Prostate gland (tissue), 2 donors: ENCODE results near the gene SULF2. TPM values are rescaled to one million over a fixed set of nuclear protein-coding genes. Genes with fewer than 3 reads are reported as not detected.

Source experiments
- DNase-seq: peaks from one replicate; pipeline ENCODE4 v3.0.0-alpha.2; 2019; ENCODE audit warnings: low spot score
- H3K27ac ChIP-seq, 2 donors: fragments of 200-600 bp; sonication (generic); 2 replicates each; pipeline ENCODE4 v1.5.1; 2017 to 2019
- H3K27me3 ChIP-seq: fragments of 200-600 bp; sonication (generic); replicated peaks from 2 replicates; pipeline ENCODE4 v1.5.1; 2019; ENCODE audit not compliant: insufficient read depth
- H3K36me3 ChIP-seq, 2 donors: fragments of 200-600 bp; sonication (generic); 1 replicate in 1 of 2; 2 replicates in 1 of 2; pipeline versions ENCODE4 v1.5.1 to v1.8.1; 2017 to 2019
- H3K4me1 ChIP-seq: fragments of 200-600 bp; sonication (generic); replicated peaks from 2 replicates; pipeline ENCODE4 v1.5.1; 2019
- H3K4me3 ChIP-seq, 2 donors: fragments of 200-600 bp; sonication (generic); 2 replicates each; pipeline ENCODE4 v1.5.1; 2017 to 2019
- H3K9me3 ChIP-seq: fragments of 200-600 bp; sonication (generic); 2 replicates; pipeline ENCODE4 v1.5.1; 2017
- CTCF ChIP-seq, 4 experiments: fragments of 200-600 bp in 2 of 4; fragments of 450-650 bp in 2 of 4; sonication (generic) in 2 of 4; IDR thresholded peaks; 1 replicate in 3 of 4; 2 replicates in 1 of 4; pipeline ENCODE4 v1.5.1; 2016 to 2019; ENCODE audit warnings: antibody characterized with exemption in 4 of 4, mild to moderate bottlenecking in 2 of 4, moderate library complexity in 2 of 4
- POLR2A ChIP-seq: fragments of 450-650 bp; IDR thresholded peaks from one replicate; pipeline ENCODE4 v1.6.1; 2016; ENCODE audit warnings: antibody characterized with exemption, mild to moderate bottlenecking
- POLR2AphosphoS5 ChIP-seq: sonication (generic); formaldehyde crosslinking; IDR thresholded peaks from one replicate; pipeline ENCODE4 v1.6.1; 2017; ENCODE audit warnings: antibody characterized with exemption
- WGBS: methylation state at CpG from one replicate; pipeline ENCODE4 v1.1.5; 2018; 5-methylcytosine and 5-hydroxymethylcytosine counted together
- intact Hi-C: fragments of 100-400 bp; cut with DNase I; formaldehyde crosslinking; loops from one replicate; pipeline ENCODE4 v1.14.2; 2022
- total RNA-seq, 2 donors: library from RNA; depleted of rRNA; stranded (reverse); fragments of >200 nt; gene quantifications; one replicate each; pipeline ENCODE4 v1.1.0, GENCODE V29; 2016

Gene SULF2
- total RNA-seq, 2 donors from 2014 or later, result 43.6 to 82.0 TPM

GRCh38 chr20:47754946-47755652 lies 30.2 kb downstream of the SULF2 start:
- H3K4me3 ChIP-seq, result no peak overlapping the region
- H3K27ac ChIP-seq, result no peak overlapping the region
- H3K9me3 ChIP-seq, result no peaks in the 10 kb centered on the region
- TF ChIP-seq POLR2AphosphoS5, result no peak
- H3K36me3 ChIP-seq, result no peaks in the 10 kb centered on the region
- no peak for DNase-seq
- no peaks in the 10 kb centered on the region for H3K27me3 ChIP-seq
- 87% methylated on average over 10 of the region's 10 CpGs for WGBS
- H3K4me1 ChIP-seq, result no peaks in the 10 kb centered on the region
- intact Hi-C loops, result no loop called here

- WGBS, result 89% methylated on average over 2 of the region's 2 CpGs
- no peak for TF ChIP-seq POLR2AphosphoS5
- TF ChIP-seq CTCF (IDR thresholded peaks at IDR 0.05), result no peak
- TF ChIP-seq POLR2A, result no peak
- no peaks in the 10 kb centered on the region for H3K4me1 ChIP-seq
- no peaks in the 10 kb centered on the region for H3K27me3 ChIP-seq
- H3K9me3 ChIP-seq, result no peaks in the 10 kb centered on the region
- DNase-seq, result no peak
- no peak overlapping the region for H3K27ac ChIP-seq
- no peak overlapping the region for H3K4me3 ChIP-seq
- no peaks in the 10 kb centered on the region for H3K36me3 ChIP-seq
- intact Hi-C loops, result no loop called here
These were observed 30.9 kb downstream of the SULF2 start for GRCh38 chr20:47754388-47754715.

- intact Hi-C loops, result no loop called here
- TF ChIP-seq CTCF (IDR thresholded peaks at IDR 0.05) (no peak), POLR2A (no peak), POLR2AphosphoS5 (no peak)
- WGBS, result 89% methylated on average over 14 of the region's 14 CpGs
These were observed 31.5 kb downstream of the SULF2 start for GRCh38 chr20:47753576-47754387.

GRCh38 chr20:47751449-47751848 lies 33.8 kb downstream of the SULF2 start:
- Histone ChIP-seq H3K4me1 (no peaks in the 10 kb centered on the region), H3K36me3 (no peaks in the 10 kb centered on the region), H3K27ac (no peak overlapping the region), H3K27me3 (no peaks in the 10 kb centered on the region), H3K9me3 (no peaks in the 10 kb centered on the region), H3K4me3 (no peak overlapping the region)
- WGBS, result 92% methylated on average over 5 of the region's 5 CpGs
- TF ChIP-seq CTCF (IDR thresholded peaks at IDR 0.05) (no peak), POLR2AphosphoS5 (no peak), POLR2A (no peak)
- intact Hi-C loops, result no loop called here
- DNase-seq, result no peak

More at GRCh38 chr20:47753576-47754387, 31.5 kb downstream of the SULF2 start:
- no peak overlapping the region for H3K4me3 ChIP-seq
- H3K4me1 ChIP-seq, result no peaks in the 10 kb centered on the region
- H3K27me3 ChIP-seq, result no peaks in the 10 kb centered on the region
- no peaks in the 10 kb centered on the region for H3K9me3 ChIP-seq
- H3K36me3 ChIP-seq, result no peaks in the 10 kb centered on the region
- DNase-seq, result no peak
- no peak overlapping the region for H3K27ac ChIP-seq

- Histone ChIP-seq H3K36me3 (no peaks in the 10 kb centered on the region), H3K9me3 (no peaks in the 10 kb centered on the region), H3K27me3 (no peaks in the 10 kb centered on the region), H3K4me1 (no peaks in the 10 kb centered on the region), H3K4me3 (no peak overlapping the region), H3K27ac (no peak overlapping the region)
- no peak for TF ChIP-seq CTCF (IDR thresholded peaks at IDR 0.05)
- TF ChIP-seq POLR2AphosphoS5, result no peak
- TF ChIP-seq POLR2A, result no peak
- no peak for DNase-seq
- WGBS, result 20% methylated on average over 4 of the region's 4 CpGs
- intact Hi-C loops, result no loop called here
These were observed 35.9 kb downstream of the SULF2 start for GRCh38 chr20:47749339-47749738.
